NCI-H774 (cell line): ENCODE measurements around the gene TMEM117.
"Not testable (repeated sequence)": the region's sequence is repeated elsewhere in the genome, so short reads cannot be mapped to it uniquely, and the experiment has no call there.

Experiments
- DNase-seq: peaks from one replicate; lab custom pipeline; 2025; lab: John Stamatoyannopoulos, UW

TMEM117 gene

DNA sequence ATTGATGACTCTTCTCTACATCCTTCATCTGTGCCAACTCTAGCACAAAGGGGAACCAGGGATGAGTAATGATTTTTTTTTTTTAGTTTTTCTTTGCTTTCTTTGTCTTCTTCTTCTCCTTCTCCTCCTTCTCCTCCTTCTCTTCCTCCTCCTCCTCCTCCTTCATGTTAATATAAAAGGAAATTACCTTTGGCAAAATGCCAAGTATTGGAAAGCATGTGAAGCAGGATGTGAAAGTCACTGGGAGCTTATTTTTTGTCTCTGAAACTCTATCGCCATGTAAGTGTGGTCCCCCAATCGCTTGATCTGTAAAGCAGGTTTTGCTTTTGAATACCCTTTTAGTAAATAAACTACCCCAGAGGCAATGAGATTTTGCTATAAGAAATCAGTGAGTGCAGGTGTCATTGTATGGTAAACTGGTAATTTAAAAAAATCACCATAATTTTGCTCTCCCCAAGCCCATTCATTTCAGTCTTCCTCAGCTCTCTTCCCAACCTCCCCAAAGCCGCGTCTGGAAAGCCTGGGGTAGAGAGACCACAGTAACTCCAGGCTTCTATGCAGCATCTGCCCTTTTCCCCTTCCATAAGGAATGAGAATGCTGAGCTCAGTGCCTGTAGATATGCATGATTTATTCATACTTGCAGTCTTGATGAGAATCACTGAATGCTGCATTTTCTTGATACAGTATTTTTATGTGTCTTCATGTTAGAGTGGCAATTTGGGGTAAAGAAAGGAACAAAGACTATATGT is 388.7 kb downstream of the TMEM117 start:
- DNase-seq: no peak

DNA sequence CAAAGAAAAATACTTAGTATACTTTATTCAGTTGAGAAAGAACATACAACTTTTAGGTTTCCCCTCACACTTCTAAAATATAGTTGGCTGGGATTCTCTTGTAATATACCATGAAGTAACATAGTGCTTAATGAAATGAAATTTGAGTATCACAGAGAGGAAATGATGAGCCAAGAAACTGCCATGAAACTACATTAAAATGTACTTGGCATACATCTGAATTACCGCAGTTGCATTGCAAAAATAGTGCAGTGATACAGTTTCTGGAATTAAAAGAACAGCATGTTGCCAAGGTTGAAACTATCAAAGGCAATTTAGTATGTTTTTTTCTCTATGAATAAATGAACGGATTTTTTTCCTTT is 389.2 kb downstream of the TMEM117 start:
- no peak for DNase-seq

DNA sequence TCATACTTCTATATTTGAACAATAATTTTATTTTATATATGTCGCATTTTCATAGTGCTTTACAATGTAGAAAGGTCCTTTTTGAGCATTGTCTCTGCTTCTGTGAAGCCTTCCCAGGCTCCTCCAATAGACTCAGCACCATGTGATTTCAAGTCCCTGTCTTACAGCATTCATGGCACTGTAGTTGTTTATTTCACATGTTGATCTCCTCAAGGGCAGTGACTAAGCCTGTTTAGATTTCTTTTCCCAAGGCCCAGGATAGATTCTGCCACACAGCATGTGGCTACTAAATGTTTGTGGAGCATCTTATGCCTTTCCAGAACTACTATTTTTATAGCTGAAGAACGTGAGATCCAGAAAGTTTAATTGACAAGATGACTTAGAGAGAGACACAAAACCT is 391.7 kb downstream of the TMEM117 start:
- no peak for DNase-seq

DNA sequence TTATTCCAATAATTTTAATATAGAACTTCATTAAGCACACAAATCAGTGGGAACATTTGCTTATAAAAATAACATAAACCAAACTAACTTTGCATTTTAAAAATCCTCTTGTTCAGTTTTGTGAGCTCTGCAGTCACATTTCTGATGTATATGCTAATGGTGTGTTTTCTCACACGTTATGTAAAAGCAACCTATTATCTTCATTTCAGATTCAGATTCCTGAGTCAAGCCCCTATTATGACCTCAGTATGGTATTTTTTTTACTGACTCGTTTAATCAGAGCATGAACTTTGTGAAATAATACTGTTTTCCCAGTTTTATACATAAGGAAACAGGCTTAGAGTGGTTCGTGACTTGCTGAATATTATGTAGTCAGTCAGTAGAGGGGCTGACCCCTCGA is 394.0 kb downstream of the TMEM117 start:
- no peak for DNase-seq

DNA sequence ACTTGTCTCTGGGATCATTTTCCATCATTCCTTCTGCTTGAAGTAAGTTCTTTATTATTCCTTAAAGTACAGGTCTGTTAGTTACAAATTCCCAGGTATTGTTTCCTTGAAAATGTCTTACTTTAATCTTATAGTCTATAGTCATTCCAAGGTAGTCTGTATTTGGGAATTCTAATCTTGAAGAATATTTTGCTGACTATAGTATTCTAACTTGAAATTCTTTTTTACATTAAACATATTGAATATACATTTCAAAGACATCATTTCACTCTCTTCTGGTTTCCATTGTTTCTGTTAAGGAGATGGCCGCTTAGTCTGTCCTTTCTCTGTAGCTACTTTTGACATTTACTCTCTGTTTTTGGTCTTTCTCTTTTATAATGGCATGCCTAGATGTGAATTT is 399.8 kb downstream of the TMEM117 start:
- no peak for DNase-seq

DNA sequence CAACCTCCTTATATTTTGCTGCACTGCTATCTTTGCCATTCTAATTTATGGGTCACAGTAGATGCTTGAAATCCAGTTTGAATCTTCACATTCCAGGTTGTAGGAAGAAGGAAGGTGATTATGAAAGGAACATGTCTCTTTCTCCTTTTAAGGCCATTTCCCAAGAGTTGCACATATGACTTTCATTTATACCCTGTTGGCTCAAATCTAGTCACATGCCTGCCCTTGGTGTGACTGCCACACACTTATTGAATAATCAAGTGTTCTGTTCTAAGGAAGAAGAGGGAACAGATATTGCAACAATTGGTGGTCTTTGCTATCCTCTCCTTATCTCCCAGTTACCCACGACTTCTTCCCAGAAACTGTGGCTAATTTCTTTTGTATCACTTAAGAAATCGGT is 404.3 kb downstream of the TMEM117 start:
- no peak for DNase-seq

DNA sequence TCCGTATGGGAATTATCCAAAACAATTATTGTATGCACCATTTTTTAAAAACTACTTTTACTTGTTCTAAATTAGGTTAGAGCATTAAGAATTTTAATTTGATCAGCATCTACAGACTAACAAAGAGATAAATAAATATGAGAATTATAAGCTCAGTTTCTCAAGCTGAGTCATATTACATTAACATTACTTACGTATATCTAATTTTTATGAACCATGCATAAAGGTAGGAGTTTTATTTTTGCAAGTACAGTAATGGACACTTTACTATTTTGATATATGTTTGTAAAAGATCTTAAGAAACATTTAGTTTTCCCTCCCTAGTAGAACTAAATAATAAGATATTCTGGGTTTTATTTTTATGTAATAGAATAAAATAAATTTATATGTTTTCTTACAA is 410.1 kb downstream of the TMEM117 start:
- DNase-seq: no peak

DNA sequence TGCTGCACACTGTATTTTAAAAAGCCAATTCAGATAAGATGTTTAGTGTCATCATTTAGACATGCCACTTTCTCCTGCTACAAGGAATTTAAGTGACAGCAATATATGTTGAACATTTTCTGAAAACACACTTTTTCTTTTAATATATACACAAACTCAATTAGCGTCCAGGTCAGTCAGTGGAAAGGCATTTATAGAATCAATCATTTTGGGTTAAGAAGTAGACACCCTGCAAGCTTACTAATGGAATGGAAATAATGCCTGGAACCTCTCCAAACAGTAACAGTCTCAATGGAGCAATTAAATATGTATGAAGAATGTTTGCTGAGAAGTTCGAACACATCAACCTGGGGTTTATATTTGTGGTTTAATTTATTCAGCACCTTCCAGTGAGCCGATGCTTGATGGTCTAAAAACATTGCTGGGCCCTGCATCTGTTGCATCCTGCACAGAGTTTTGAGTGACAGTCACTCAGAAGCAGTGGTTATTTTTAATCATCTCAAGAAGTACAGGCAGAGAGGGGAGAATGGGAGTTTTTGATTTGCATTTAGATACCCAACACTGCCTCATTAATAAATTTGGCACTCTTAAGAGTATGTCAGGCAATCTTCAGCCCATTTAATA is 410.7 kb downstream of the TMEM117 start:
- DNase-seq: no peak

DNA sequence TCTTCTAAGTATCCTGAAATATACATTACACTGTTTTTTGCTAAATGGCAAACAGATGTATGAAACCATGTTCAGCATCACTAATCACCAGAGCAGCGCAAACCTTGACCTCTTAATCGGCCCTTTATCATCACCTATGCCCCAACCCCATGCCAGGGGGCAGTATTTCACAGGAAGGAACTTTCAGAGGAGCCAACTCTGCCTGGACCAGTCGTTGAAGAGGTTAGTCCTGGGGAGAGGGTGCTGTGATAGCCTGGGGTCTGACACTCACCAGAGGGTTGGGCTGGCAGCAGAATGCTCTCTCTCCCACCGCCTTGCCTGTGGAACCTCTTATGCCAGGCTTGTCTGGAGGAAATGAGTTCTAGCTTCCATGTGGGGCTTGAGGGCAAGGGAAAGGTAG is 411.7 kb downstream of the TMEM117 start:
- DNase-seq: no peak

DNA sequence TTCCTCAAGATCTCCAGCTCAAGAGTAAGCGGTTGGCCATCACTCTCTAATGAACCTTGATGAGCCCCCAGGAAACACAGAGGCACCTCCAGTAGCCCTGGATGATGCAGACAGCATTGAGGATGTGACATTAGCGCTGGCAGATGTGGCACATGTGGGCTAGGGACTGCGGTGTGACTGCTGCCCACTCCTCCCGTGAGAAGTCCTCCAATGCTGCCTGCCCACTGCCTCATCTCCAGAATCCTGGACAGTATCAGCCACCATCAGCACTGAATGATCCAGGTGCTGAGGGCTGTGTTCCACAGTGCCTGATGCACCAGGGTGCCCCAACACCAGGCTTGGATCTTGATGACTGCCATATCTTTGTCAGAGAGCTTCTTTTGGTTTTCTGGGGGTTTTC is 412.6 kb downstream of the TMEM117 start:
- no peak for DNase-seq

DNA sequence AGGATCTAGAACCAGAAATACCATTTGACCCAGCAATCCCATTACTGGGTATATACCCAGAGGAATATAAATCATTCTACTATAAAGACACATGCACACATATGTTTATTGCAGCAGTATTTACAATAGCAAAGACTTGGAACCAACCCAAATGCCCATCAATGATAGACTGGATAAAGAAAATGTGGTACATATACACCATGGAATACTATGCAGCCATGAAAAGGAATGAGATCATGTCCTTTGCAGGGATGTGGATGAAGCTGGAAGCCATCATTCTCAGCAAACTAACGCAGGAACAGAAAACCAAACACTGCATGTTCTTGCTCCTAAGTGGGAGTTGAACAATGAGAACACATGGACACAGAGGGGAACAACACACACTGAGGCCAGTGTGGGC is 414.6 kb downstream of the TMEM117 start:
- not testable (repeated sequence) for DNase-seq

DNA sequence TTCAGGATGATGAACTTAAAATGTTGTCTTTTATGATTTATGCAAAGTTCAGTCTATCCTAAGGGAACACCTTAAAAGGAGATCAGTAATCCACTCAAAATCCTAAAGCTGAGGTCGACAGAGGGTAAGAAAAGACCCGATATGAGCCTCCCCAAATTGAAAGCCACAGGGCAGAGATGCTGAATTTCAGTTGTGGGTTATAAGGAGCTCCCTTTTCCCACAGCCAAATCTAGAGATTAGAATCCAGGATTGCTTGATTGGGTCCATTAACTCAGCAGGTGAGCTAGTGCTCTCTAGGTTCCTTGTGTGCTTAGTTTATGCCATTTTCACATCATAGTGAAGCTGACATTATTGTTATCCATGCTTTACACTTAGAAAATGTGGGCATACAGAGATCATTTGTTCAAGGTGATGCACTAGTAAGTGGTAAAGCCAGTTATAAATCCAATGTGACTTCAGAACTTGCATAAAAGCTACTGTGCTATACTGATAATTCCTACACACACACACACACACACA is 417.5 kb downstream of the TMEM117 start:
- no peak for DNase-seq

DNA sequence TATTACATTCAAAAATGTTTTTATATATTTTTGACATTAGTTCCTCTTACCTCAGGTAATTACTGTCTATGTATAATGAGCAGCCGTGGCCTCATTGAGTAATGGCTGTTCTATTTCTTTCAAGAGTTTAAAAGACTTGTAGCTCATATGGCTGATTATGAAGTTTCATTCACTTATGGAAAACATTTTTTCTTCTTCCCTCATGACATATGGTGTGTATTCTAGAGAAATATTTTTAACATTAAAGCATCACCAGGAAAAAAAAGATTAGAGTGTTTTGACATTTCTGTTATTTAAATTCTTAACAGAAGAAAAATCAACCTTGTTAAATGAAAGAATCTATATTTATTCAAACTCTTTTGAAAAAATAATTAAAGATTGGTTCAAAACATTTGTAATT is 422.4 kb downstream of the TMEM117 start:
- no peak for DNase-seq

DNA sequence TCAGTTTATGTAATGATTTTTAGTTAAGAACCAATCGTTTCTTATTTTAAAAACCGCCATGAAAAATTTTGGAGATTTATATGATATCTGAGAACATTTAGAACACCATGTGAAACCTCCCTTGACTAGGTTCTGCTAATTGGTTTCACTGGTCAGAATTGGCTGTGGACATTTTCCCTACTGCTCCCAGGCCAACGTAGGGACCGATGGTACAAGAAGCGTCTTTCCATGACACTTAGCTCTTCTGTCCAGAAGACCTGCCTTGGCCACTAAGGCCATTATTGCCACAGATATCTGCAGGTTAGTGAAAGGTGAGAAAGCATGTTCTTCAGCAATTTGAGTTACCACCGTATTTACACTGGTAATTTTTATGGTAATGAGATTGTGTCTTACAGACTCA is 424.0 kb downstream of the TMEM117 start:
- no peak for DNase-seq

DNA sequence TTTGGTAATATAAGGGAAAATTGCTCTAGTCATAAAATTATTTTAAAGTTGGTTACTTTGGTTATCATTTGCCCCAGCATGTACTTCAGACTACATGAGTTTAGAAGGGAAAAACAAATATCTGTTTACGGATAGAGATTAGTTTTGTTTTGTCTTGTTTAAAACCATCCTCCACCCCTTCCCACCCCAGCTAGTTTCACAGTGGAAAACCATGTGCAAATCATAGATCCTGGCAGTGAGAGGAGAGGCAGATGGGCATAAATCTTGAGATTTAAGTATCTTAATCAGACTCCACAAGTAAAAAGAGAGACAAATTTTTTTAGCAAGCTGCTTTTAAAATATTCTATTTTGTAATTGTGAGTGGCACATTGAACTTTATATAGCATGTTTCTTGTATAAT is 424.7 kb downstream of the TMEM117 start:
- no peak for DNase-seq

DNA sequence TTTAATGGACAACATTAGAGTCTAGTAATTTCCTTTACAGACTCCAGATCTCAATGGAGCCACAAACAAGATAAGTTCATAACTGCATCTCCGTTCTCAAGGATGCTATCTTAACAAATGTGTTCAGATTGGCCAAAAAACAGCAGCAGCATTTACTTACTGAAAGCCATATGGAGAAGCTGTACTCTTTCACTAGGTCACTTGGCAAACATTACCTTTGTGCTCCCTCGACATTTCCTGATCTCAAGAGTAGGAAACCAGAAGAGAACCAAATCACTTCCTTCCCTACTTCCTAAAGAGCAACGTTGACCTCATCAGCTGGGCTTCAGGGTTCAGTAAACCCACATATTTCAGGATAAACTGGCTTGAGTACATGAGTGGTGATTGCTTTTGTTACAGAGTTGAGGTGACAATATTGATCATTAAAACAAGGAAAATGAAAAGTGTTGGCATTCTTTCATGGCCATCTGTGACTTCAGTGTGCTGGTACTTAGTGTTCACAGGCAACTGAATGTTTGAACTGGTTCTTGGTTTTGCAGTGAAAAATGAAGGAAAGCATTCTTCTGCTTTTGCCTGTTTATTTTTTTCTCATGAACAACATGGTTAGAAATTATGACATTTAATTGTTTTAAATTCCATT is 449.6 kb downstream of the TMEM117 start:
- no peak for DNase-seq

DNA sequence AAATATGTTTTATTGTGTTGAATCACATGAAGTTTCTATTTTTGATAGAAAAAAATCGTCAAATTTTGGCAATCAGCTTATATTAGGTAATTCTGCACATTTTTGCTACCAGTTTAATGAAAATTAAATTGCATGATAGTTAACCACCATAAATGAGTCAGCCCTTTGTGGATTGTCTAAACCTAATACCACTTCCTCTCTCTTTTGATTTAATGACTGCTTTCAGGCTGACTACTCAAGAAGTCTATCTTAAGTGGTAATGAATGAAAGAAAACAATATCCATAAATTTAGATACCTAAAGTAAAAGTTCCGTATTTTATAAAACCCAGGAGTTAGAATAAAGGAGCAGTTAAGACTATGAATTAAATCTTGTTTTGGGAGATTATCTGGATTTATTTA is 450.5 kb downstream of the TMEM117 start:
- DNase-seq: no peak

DNA sequence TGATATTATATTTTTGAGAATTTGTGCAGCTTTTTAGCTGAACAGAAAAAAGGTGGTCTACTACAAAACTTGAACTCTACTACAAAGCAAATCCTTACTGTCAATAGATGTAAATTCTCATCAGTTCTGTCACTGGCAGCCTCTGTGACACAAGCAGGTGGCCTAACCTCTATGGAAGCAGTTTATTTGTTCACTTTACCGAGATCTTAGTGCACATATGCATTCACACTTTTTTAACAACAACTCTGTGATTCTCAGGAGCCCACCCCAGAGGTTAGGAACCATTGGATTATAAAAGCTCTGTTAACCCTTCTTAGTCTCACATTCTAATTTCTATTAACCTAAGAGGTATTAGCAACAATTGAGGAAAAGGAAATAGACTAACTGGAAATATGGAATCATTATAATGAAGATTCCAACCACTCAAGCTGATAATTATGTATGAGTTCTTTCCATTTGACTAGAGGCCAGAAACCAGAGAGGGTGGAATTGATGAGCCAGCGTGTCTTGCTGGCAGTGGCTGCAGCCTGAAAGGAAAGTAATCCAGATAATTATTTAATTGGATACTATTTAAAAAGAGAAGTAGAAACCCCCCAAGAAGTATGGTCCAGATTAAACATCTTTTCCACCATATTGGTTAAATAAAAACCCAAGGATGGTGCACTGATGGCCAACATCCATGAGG is 451.1 kb downstream of the TMEM117 start:
- no peak for DNase-seq

DNA sequence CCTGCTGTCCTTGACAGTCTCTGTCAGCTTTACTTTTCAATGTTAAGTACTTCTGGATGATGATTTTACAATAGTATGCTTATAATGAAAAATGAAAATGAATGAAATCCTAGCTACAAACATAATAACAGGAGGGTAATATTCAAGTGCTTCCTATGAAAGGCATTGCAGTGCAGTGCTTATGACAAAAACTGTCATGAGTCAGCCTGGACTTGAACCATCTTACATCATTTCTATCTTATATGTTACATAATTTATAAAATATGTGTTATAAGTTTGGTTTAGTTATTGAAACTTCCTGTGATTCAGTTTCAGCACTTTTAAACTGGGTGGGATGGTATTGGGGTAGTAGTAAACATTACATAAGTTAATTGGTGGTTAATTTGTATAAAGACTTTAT is 451.7 kb downstream of the TMEM117 start:
- no peak for DNase-seq

DNA sequence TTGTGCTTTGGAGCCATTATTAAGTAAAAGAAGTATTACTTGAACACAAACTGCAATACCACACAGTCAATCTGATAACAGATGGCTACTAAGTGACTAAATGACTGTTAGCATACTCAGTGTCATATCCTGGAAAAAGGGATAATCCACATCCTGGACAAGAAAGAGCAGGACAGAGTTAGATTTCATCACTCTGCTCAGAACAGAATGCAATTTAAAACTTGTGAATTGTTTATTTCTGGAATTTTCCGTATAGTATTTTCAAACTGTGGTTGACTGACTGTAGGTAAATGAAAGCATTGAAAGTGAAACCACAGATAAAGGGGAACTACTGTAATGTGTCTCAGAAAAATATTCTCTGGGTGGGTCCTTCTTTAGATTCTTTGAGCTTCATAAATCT is 458.8 kb downstream of the TMEM117 start:
- no peak for DNase-seq

DNA sequence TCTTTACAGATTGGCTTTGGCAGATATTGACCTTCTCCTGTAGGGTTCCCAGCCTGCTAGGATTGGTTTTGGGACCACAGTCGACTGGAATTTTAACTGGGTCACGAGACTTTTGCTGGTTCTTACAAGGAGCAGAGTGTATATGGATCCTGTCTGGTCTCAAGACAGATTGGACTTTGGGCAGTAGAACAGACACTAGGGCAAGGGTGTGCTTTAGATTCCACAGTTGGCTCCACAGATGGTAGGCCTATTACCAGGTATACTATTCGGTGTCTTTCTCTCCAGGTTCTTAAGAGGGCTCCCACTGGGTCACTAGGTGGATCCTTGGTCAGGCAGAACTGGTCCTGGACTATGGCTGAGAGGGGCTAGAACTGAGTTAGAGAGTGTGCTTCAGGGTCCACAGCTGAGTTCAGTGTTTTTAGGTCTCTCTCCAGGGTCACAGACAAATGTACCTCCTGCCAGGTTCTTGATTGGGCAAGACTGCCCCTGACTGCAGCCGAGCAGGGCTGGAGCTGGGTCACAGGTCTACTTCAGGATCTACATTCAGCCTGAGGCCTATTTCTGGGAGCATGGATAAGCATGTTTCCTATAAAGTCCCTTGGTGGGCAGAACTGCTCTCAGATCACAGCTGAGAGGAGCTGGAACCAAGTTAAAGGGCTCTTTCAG is 460.2 kb downstream of the TMEM117 start:
- no peak for DNase-seq

DNA sequence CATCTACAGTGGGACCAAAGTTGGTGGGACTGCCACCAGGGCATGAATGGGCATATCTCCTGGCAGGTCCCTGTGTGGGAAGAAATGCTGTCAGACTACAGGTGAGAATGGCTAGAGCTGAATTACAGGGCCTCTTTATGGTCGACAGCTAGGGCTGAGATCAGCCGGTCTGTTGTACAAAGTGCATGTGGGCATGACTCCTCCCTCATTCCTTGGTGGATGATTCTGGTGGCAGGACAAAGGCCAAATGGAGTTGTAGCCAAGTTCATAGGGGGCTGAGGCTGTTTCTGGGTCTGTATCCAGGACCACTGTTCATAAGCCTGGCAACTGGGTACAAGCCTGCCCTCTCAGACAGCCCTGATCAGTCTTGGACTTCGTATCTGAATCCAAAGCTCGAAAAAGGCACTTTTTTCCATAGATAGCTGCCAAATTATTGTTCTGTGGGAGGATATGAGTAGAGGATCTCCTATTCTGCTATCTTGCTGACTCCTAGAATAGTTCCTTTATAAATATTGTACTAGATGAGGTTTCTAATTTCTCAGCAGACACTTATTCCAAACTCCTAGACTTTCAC is 460.8 kb downstream of the TMEM117 start:
- DNase-seq: no peak
